Gastrocnemius medialis (tissue), 4 donors: ENCODE data around the gene MYL11.

Experiments
- POLR2A ChIP-seq, 2 donors: fragments of 450-650 bp; IDR thresholded peaks; one replicate each; pipeline ENCODE4 v1.6.1; 2017; ENCODE audit warnings: antibody characterized with exemption in 2 of 2, mild to moderate bottlenecking in 2 of 2, moderate library complexity in 2 of 2
- TF ChIP-seq, protein P1 (sequence below), 5 experiments: fragments of 450-650 bp in 3 of 5; fragments of 200-600 bp in 2 of 5; sonication (generic) in 2 of 5; IDR thresholded peaks in 4 of 5; conservative IDR thresholded peaks in 1 of 5; 1 replicate in 4 of 5; 2 replicates in 1 of 5; pipeline ENCODE4 v1.5.1; 2016 to 2019; ENCODE audit warnings: antibody characterized with exemption in 5 of 5, mild to moderate bottlenecking in 3 of 5, moderate library complexity in 3 of 5

- no peak for TF ChIP-seq POLR2A (IDR thresholded peaks at IDR 0.05)
- TF ChIP-seq, protein P1, sequence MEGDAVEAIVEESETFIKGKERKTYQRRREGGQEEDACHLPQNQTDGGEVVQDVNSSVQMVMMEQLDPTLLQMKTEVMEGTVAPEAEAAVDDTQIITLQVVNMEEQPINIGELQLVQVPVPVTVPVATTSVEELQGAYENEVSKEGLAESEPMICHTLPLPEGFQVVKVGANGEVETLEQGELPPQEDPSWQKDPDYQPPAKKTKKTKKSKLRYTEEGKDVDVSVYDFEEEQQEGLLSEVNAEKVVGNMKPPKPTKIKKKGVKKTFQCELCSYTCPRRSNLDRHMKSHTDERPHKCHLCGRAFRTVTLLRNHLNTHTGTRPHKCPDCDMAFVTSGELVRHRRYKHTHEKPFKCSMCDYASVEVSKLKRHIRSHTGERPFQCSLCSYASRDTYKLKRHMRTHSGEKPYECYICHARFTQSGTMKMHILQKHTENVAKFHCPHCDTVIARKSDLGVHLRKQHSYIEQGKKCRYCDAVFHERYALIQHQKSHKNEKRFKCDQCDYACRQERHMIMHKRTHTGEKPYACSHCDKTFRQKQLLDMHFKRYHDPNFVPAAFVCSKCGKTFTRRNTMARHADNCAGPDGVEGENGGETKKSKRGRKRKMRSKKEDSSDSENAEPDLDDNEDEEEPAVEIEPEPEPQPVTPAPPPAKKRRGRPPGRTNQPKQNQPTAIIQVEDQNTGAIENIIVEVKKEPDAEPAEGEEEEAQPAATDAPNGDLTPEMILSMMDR (IDR thresholded peaks at IDR 0.05 in 4 of 5, conservative IDR thresholded peaks at IDR 0.05 in 1 of 5): no peak
Measured at GRCh38 chr16:30346286-30346685, 28.3 kb upstream of the MYL11 start.
